Ureter (tissue), 1 donor: ENCODE measurements around the gene DAPK1. TPM values are rescaled to one million over a fixed set of nuclear protein-coding genes. Genes with fewer than 3 reads are reported as not detected.

Experiments used
- DNase-seq: peaks from one replicate; pipeline ENCODE4 v3.0.0-alpha.2; 2020; ENCODE audit warnings: low spot score
- total RNA-seq: library from RNA; stranded (reverse); gene quantifications from one replicate; pipeline ENCODE4 v1.2.4, GENCODE V29; 2023
- donor health status: DM: yes; HTN: yes; CAD: no.

DAPK1 gene
- total RNA-seq: 100 TPM

DNA sequence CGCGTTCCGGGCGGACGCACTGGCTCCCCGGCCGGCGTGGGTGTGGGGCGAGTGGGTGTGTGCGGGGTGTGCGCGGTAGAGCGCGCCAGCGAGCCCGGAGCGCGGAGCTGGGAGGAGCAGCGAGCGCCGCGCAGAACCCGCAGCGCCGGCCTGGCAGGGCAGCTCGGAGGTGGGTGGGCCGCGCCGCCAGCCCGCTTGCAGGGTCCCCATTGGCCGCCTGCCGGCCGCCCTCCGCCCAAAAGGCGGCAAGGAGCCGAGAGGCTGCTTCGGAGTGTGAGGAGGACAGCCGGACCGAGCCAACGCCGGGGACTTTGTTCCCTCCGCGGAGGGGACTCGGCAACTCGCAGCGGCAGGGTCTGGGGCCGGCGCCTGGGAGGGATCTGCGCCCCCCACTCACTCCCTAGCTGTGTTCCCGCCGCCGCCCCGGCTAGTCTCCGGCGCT, at the start of gene DAPK1:
TSS of gene DAPK1 (plus strand) at position 264 of the 442 bp plus-strand sequence. CDS start 1,211 bp downstream, outside the sequence.
- DNase-seq: peak; percentile 61

DNA sequence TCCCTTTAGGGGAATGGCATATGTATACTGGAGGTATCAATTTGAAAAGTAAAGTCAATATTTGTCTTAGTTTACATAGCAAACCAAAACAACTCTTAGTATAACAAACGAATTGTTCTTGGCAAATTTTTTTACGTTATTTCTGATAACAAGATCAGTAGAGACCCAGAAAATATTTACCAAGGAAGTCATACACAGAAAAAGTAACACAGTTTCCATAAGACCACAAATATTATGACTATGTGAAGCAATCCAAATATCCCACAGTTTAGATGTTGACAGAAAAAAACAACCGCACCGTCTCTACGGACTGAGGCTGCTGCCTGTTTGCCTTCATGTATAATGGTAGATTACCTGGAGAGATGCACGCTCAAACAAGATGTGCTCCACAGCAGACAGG, 46.5 kb upstream of the DAPK1 start:
- no peak for DNase-seq

DNA sequence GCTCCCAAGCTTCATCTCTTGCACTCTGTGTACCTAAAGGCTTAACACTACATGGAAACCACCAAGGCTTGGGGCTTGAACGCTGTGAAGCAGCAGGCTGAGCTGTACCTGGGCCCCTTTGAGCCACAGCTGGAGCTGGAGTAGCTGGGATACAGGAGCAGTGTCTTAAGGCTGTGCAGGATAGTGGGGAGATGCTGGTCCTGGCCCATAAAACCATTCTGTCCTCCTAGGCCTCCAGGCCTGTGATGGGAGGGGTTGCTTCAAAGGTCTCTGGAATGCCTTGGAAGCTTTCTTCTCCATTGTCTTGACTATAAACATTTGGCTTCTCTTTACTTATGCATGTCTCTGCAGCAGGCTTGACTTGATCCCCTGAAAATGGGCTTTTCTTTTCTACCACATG, 42.3 kb upstream of the DAPK1 start:
- DNase-seq: no peak

DNA sequence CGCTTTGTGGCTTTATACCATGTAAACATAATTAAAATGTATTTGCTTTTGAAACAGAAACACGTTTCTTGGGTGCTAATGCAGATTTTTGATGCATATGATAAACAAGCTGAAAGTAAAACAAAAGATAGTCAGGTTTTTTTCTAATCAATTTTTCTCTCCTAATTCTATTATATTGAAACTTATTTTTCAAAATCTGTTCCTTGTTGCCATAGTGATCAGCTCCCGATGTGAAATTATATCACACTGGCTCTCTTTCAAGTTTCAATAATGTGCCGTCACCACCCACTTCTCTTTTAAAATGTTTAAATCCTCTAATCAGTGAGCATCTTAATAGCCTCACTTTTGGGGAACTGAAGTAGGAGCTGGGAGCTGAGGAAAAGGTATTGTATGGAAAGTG, 36.4 kb upstream of the DAPK1 start:
- DNase-seq: no peak

DNA sequence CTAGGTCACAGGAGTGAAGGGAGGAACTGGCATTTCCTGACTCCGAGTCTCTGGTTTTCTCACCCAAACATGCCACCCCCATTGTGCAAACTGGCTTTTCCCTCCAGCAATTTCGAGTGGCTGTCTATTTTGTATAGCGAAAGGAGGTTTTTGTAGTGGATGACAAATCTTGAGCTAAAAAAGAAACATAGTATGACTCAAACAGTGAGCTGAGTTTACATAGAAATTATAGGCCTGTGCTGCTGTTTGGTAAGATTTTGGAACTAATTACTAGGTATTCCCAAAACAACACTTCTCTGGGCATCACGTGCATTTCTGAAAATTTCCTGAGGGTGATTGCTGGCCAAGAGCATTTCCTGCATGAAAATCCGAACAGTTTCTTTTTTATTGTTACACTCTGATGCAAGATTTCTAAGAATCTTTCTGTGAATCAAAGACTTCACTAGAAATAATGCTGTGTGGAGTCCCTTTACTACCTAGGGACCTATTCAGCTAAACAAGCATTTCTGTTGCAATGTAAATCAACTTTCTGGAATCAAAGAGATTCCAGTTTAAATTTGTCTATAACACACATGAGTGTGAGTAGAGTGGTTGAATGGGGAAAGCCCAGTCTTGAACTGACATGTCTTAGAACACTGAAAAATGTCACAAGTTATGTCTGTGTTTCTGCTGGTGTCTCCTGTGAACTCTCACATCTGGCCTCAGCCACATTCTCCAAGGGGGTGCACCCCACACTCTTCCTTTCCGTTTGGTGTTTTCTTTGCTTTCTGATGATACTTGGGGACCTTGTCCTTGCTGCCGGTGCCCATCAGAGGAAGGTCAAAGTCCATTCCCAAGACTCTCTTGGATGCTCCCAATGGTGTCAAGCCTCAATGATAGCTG, 33.3 kb upstream of the DAPK1 start:
- no peak for DNase-seq

DNA sequence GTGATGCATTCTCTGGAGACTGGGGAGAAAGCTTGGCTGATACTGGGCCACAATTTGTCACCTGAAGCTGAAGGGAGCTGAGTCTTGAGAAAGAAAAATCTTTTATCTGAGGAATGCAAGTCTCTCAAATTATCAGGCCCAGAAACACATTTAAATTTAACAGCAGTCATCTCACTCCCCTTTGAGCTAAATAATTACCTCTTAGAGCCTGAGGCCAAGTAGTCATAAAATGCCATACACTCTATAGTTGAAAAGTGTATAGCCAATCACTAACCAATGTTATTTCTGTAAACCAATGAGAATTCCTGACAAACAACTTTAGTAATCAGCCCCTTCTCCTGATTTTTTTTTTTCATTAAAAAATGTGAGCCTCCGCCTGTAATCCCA, 32.7 kb upstream of the DAPK1 start:
- DNase-seq: no peak

DNA sequence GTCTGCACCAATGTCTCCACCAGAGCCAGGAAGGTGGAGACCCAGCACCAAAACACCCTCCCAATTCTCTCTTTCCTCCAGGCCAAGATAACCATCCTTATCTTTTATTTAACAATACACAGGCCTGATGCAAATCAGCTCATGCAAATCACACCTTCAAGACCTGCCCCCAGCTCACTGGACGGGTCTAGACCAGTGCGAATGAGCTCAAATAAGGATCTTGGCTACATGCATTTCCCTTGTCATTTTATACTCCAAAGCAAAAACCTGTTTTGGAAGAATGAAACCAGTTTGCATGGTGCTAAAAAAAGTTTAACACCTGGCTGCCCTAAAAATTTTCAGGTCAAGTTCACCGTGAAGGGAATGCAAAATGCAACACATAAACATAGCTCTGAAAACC, 31.9 kb upstream of the DAPK1 start:
- no peak for DNase-seq

DNA sequence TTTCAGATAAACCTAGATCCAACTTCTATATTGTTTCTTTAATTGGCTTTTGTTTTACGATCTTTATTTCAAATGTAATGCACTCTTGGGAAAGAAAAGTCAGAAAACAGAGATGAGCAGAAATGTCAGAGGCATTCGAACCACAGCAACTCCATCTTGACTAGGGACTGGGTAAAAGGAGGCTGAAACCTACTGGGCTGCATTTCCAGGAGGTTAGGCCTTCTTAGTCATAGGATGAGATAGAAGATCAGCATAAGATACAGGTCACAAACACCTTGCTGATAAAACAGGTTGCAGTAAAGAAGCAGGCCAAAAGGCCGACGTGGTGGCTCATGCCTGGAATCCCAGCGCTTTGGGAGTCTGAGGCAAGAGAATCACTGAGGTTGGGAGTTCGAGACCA, 30.5 kb upstream of the DAPK1 start:
- DNase-seq: no peak

DNA sequence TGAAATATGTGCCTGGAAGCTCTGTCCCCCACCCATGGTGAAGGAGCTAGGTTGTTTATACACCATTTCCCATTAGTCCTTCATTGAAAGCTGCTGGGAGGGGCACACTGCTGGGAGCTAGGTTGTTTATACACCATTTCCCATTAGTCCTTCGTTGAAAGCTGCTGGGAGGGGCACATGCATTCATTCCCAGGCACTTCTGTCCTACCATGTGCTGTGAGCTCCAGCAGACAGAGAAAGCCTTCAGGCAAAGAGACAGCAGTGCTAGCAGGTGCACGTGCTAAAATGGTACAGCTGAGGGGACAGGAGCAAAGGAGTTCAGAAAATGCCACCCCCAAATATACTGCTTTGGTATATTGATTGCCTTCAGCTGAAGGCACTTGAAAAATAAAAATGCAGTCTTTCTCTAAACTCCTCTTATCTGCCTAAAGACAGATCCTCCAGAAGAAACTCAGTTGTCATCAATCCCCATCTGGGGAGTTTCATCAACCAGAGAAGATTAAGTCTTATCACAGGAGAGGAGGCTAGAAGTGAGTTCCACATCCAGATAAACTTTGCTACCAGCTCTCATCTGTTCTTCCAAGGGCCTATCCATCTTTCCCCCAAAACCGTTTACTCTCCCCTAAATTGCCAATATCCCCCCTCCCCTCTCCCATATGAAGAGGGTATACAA, 27.7 kb upstream of the DAPK1 start:
- no peak for DNase-seq

DNA sequence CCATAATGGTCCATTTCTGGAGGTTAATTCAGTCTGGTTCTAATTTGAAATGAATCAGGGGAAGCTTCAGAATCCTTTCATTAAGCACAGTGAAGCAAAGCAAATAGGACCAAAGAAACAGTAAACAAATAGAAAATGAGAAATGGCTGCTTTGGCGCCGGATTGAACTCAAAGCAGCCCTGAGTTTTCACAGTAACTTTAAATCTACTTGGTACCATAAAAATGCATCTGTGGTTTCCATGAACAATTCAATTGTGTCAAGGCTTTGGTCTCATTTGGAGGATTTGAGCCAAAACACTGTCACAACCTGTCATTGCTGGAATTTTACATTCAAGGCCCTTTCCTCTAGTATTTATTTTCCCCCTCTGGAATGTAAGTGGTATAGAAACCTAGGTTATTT, 25.9 kb upstream of the DAPK1 start:
- no peak for DNase-seq

DNA sequence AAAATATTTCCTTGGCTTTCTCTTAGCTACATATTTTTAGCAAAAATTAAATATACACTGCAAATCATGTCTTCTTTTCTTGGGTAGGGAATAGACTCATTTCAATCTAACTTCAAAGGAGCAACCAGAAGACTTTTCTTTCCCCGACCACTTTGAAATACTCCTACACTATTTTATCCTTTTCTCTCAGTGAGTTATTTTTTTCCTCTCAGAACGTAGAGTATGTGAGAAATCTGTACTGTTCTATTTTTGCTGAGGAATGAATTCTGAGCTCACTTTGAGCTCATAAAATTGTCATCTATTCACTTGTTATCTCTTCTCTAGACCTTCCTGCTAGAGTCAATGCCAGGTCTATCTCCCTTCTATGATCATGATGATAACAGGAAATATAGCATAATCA, 22.2 kb upstream of the DAPK1 start:
- no peak for DNase-seq

DNA sequence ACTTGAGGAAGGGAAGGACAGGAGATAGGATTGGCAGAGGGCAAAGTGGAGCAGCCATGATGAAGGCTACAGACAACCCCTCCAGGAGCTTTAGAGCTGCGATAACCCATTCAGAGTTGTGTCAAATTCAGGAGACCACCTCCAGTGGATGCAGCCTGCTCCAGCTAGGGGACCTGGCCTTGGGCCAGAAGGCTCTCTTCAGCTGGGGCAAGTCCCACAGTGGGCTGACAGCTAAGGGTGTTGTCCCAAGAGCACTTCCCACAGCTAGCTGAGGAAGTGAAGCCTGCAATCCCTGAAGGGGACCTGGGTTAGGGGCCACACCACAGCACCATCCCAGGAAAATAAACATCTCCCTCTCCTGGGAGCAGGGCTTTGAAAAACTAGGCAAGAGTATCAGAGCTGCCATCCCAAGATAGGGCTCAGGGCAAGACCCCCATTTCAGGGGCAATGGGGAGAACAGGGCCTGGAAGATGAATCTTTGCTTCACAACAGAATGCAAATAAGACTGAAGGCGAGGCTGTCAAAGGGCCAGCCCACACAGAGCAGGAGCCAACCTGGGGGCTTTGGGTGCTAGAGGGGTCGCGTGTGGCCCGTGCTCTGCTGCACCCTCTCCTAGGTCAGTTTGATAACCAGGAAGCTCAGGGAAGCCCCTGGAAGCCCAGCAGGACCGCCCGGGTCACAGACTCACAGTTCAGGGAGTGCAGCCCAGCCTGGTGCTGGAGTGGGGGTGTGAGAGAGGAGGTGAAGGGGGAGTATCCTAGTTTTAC, 19.3 kb upstream of the DAPK1 start:
- no peak for DNase-seq

DNA sequence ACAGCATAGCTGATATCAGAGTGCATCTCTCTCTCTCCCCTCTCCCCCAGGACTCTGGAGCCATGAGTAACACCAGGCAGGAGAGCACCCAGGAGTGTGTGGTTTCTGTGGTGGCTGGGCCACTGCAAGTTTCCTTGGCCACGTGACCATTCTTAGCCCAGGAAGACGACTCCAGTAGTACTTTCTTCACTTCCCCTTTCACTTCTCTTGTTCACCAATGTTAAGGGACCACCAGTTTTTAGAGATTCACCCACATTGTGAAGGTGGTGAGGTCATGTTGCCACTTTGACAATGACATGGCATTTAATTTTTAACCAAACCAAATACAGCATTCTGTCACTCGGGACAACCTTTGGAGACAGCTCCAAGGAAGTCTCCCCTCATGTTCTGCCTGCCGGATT, 17.9 kb upstream of the DAPK1 start:
- no peak for DNase-seq

DNA sequence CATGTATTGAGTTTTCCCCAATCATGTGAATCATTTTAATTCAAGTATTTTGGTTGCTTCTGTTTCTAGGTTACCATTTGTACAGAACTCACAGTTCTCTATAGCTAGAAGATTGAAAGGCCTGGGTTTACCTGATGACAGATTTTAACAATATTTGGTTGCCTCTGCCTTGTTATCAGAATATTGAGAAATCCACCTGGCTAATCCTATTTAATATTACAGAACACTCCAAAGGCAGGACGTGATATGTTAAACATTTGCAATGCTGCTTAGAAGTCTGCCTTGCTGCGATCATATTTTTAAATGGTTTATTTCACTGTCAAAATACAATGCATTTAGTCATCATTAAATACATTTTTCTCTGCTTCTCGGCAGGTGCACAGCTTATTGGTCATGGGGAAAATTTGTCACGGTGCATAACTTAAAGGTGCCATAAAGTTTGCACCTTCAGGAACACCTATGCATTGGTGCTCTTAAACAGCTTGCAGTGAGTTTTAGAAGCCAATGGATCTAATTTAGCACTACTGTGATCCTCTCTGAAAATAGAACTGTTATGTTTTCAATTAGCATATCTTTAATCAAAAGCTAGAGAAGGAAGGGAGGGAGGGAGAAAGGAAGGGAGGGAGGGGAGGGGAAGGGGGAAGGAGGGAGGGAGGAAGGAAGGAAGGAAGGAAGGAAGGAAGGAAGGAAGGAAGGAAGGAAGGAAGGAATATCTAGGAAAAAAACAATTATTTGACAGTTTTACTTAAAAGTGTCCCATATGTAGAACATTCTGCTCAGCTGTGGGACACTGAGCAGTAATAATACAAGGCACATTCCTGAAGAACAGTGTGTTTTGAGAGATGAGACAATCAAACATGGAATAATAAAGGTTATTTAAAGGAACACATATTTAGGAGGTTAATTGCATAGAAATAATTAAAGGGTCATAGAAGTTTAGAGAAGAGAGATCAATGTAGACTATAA, 15.5 kb upstream of the DAPK1 start:
- DNase-seq: no peak

DNA sequence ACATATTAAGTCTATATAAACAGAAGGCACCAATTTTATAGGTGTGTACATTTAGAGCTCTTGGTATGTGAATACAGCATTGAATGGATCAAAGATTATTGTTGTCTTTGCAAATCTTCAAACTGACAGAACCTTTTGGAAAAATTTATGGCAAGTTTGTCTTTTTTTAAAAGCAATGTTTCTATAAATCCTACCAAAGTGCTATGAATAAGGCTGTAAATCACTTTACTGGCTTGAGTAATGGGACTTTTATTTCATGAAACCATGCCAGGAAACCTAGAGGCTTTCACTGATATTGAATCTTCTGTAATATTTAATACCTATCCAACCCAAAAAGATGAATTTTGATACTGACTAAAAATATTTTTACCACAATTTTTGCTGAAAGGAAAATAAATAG, 7.4 kb upstream of the DAPK1 start:
- DNase-seq: no peak

DNA sequence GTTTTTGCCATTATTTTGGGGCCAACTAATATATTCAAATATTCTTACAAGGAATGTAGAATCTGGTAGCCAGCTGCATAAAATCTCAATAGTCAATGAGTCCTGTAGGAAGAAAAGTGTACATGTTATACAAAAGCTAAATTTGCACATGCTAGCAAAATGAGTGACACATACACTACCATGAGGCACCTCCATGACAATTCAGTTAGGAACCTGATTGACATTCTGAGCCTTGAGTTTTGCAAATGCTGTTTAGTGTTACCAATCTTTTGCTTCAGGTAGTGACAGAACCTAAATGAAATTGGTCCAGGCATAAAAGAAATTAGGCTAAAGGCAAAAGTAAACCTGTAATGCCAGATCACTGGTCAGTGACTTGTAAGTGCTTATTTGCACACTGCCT, 6.8 kb upstream of the DAPK1 start:
- DNase-seq: no peak

DNA sequence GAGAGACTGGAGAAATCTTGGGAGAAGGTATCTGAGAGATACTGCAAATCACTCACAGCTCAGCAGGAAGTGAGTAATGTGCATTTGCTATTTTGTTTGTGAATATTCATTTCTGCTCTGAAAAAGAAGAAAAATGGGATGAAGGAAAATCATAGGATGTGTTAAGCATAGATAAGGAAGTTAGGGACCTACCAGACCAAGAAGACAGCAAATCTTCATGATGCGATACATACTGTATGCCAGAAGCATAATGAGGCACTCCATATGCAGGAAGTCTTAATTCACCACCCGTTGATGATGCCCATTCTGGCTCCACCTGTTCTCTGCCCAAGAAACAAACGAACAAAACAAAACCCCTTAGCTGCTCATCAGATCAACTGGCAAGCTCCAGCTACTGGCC, 6.1 kb upstream of the DAPK1 start:
- no peak for DNase-seq

DNA sequence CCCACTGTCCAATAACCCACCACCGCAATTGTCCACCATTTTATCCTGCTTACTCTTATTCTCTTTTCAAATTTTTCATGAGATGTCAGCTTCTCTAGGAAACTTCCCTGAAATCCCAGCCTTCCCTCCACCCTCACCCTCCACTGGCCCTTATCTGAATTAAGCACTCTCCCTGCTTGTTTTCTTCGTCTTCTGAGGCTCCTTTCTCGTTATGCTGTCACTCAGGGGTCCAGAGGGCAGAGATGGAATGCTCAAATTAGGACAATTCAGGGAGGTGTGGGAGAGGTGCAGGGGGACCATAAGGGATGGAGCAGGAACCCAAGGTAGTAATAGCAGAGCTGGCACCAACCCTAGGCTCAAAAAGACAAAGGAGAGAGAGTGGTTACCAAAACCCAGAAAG, 5.0 kb upstream of the DAPK1 start:
- DNase-seq: no peak

DNA sequence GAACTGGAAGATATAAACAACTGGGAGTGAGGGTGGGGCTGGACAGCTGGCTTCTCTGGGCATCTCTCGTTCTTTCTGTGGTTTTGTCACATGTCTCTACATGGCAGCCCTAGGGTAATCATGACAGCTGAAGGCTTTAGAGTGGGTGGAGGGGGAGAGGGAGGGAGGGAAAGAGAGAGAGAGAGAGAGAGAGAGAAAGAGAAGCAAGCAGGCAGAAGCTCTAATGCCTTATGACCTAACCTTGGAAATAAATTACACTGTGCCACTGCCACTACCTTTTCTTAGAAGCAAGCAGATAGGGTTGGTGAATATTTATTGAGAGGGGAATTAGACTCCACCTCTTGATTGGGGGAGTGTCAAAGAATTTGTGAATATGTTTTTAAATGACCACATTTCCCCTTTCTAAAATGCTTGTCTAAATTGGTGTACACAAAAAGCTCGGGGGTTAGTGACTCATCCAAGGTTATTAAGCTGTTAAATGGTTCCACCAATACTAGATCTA, 2.6 kb upstream of the DAPK1 start:
- DNase-seq: no peak

DNA sequence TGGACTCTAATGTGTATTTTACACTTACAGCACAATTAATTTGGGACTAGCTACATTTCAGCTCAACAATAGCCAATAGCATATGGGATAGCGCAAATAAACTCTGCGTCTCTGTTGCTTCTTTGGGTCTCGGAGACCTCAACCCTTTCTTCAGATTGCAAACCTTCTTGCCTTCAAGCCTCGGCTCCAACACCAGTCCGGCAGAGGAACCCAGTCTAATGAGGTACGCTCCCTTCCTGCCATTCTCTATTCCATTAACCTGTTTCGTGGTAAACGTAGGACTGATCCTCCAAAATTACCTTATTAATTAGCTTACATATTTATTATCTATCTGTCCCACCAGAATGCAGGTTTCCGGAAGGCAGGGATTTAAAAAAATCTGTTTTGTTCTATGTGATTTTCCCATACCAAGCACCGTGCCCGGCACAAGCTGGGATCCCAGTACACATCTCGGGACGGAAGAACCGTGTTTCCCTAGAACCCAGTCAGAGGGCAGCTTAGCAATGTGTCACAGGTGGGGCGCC, 525 bp upstream of the DAPK1 start:
- no peak for DNase-seq
